AG09309 (cell line): ENCODE results near the gene FAM90A1.
A peak's percentile ranks its signal among the peaks of the same experiment; 100 is the strongest.
"Not testable (repeated sequence)": the region's sequence is repeated elsewhere in the genome, so short reads cannot be mapped to it uniquely, and the experiment has no call there.

Experiments
- DNase-seq: peaks from one replicate; pipeline ENCODE4 v3.0.0-alpha.2; 2010; ENCODE audit warnings: low read depth
- H3K4me3 ChIP-seq: 2 replicates; pipeline ENCODE4 v1.5.1; 2011; ENCODE audit warnings: mild to moderate bottlenecking, low read depth, low read length, moderate library complexity; ENCODE audit not compliant: control insufficient read depth
- TF ChIP-seq, protein P1 (sequence below): IDR thresholded peaks from 2 replicates; pipeline ENCODE4 v1.5.1; 2011; ENCODE audit warnings: mild to moderate bottlenecking, low read depth, low read length, inconsistent platforms; ENCODE audit not compliant: insufficient read depth, control insufficient read depth; ENCODE audit errors: missing control alignments

The FAM90A1 gene

DNA sequence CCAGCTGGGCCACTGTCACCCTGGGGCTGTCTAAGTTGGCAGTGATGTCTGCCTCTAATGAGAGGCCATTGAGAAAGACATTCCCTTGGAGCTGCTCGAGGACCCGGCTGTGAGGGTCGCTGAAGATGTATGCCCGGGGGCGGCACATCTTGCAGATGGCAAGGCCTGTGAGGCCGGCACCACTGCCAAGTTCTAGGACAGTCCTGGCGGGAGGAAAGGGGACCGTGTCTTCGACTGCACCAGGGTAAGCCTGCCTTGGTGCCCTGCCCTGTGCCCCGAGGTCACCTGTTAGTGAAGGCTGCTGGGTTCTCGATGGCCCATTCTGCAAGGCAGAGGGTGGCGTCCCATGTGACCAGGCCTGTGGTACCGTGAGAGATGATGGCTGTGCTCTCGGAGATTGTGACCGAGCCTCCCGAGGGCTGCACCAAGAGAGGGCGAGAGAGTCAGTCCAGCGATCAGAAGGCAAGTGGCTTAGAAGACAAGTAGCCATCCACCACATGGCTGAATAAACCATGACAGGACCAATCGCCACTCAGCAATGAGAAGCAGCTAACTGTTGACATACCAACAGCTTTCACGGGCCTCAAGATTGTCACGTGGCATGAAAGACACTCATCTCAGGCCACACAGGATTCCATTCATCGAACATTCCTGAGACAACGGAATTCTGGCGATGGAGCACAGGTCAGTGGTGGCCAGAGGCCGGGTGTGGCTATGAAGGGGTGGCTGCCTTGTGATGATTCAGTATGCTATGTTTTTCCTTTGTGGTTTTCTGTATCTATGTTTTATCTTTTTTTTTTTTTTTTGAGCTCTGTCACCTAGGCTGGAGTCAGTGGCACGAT, 8.1 kb upstream of the FAM90A1 start:
- peak; percentile 44 for DNase-seq
- not testable (repeated sequence) for H3K4me3 ChIP-seq

DNA sequence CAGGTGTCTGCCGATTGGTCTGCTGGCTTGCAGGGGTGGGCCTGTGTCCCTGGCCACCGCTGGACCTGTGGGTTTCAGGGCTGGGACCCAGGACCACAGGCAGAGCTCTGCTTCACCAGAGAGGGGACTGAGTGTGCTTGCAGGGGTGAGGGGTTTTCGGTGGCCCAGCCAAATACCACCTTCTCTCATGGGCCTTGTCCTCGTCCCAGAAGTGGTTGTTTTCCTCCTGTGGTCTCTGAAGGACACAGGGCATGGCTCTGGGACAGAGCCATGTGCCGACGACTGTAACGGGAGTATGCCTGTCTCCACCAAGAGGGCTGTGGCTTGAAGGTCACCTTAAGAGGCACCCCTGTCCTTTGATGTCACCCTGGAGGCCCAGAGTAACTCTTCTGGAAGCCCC, 7.3 kb upstream of the FAM90A1 start:
- H3K4me3 ChIP-seq, DNase-seq: not testable (repeated sequence)

DNA sequence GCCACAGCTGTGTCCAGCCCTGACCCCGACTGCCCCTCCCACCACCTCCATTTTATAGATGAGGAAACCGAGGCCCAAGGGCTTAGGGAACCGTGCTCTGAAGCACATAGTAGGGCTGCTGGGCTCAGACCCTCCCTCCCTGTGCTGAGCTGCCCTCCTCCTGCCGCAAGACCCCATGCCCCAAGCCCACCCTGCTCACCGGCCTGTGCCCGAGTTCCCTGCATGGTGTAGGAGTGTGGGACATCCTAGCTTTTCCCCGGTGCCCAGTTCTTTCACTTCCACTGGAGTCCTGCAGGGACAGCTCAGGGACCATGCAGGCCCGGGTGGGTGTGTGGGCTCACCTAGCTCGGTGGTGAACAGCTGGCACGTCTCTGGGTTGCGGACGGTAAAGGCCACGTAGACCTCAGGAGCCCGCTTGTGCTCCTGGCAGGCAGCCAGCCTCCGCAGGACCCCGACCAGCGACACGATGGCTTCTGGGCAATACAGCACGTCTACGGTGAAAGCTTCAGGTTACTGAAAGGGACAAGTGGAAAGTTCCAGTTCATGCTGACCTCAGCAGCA, 6.6 kb upstream of the FAM90A1 start:
- DNase-seq, H3K4me3 ChIP-seq: not testable (repeated sequence)

DNA sequence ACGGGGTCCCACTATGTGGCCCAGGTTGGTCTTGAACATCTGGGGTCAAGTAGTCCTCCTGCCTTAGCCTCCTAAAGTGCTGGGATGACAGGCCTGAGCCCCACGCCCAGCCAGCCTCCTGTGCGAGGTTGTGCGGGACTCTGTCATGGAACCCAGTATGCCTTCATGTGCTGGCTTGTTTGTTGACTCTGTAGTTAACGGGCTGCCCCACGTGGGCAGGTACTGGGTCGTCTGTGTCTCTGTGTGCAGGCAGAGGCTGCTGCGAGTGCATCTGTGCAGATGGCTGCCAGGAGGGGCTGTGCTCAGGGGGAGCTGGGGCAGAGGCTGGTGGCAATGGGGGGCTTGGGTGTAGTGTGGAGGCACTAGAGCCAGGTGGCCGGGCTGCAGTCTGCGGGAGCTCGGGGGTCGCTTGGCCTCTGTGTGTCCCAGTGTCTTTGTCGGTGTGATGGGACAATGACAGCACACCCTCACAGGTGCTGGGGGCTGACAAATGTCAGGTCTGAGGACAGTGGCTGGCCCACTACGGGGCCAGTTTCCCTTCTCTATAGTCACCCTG, 6.0 kb upstream of the FAM90A1 start:
- DNase-seq, H3K4me3 ChIP-seq: not testable (repeated sequence)

DNA sequence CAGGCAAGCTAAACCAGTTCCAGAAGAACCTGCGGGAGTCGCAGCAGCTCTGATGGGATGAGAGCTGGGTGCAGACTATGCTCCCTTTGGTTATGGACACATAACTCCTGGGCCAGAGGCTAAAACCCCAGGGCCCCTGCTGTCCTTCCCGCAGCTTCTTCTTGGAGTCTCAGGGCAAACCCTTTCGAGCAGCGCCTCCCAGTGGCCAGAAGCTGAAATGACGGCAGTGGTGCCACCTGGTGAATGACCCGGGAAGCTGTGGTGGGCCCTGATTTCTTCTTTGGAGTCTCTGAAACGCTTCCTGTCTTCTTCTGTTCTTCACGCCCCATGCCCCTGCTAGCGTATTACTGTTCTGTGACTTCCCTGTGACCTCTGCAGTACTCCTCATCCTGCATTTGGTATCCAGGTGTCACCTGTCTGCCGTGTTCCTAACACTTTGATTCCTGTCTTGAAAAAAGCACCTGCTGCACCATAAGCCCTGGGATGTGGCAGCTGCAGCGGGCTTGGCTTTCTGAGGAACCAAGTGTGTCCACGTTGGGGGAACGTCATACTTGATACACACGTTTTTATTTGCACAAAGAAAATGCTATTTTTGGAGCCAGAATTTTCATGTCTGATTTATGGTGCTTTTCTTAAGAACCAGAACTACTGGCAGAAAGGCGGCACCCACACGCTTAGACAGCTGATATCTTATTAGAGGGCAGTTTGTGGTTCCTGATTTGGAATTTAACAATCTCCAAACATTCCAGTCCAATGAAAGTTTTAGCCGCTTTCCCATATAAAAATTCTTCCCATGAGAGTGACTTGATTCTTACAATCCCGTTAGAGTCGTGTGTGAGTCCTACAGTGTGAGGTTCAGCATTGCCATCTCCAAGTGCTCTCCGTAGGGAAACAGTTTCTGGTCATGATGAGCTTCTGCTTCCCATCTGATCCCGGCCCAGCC, 4.5 kb upstream of the FAM90A1 start:
- not testable (repeated sequence) for H3K4me3 ChIP-seq
- peak; percentile 98 for DNase-seq
- TF ChIP-seq, protein P1, sequence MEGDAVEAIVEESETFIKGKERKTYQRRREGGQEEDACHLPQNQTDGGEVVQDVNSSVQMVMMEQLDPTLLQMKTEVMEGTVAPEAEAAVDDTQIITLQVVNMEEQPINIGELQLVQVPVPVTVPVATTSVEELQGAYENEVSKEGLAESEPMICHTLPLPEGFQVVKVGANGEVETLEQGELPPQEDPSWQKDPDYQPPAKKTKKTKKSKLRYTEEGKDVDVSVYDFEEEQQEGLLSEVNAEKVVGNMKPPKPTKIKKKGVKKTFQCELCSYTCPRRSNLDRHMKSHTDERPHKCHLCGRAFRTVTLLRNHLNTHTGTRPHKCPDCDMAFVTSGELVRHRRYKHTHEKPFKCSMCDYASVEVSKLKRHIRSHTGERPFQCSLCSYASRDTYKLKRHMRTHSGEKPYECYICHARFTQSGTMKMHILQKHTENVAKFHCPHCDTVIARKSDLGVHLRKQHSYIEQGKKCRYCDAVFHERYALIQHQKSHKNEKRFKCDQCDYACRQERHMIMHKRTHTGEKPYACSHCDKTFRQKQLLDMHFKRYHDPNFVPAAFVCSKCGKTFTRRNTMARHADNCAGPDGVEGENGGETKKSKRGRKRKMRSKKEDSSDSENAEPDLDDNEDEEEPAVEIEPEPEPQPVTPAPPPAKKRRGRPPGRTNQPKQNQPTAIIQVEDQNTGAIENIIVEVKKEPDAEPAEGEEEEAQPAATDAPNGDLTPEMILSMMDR = peak; percentile 48

DNA sequence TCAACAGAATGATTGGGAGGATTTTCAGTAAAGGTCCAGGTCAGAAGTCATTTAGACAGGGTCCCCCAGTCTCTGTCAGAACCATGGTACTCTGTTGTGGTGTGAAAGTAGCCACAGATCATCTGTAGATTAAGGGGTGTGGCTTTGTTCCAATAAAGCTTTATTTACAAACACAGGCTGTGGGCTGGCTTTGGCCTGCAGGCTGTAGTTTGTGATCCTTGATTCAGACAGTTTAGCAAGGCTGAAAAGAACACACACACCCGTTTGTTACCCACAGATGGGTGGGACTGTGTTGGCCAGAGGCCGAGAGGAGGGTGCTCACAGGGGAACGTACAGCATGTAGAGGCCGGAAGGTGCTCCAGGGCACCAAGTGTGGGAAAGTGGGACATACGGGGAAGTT, 3.6 kb upstream of the FAM90A1 start:
- DNase-seq, H3K4me3 ChIP-seq: not testable (repeated sequence)

DNA sequence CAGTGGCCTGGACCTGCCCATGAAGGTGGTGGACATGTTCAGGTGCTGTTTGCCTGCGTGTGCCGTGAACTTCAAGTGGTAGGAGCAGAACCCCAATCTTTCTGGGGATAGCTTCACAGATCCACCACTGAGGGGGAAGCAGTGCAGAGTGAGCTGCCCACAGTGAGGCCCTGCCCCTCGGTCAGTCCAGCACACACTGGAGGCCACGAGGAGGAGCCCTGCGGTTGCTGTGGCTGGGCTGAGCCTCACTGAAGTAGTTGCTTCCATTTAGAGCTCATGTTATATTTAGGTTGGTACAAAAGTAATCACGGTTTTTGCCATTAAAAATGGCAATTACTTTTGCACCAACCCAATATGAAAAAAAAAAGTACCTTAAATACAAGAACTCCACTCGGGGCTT, 2.1 kb upstream of the FAM90A1 start:
- DNase-seq, H3K4me3 ChIP-seq: not testable (repeated sequence)

DNA sequence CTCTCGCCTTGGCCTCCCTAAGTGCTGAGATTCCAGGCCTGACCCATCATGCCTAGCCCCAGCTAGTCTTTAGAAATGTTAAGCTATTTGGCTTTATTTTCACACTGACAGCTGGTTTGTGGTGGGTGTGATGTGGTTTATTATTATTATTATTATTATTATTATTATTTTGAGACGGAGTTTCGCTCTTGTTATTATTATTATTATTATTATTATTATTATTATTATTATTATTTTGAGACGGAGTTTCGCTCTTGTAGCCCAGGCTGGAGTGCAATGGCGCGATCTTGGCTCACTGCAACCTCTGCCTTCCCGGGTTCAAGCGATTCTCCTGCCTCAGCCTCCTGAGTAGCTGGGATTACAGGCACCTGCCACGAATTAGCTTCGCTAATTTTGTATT, 1.2 kb upstream of the FAM90A1 start:
- DNase-seq, H3K4me3 ChIP-seq: not testable (repeated sequence)

DNA sequence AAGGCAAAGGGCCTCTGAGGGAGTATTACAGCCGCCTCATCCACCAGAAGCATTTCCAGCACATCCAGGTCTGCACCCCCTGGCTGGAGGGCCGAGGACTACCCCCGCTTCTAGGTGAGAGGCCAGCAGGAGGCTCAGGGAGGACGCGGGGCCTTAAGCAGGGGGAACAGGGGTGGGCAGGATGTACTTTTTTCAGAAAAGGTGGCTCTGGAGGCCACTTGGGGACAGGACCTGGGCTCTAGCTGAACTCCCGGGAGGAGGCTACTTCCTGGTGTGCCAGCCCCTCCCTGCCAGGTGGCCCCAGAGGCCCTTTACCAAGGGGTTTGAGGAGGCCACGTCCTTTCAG, 287 bp upstream of the FAM90A1 start:
- H3K4me3 ChIP-seq, DNase-seq: not testable (repeated sequence)

DNA sequence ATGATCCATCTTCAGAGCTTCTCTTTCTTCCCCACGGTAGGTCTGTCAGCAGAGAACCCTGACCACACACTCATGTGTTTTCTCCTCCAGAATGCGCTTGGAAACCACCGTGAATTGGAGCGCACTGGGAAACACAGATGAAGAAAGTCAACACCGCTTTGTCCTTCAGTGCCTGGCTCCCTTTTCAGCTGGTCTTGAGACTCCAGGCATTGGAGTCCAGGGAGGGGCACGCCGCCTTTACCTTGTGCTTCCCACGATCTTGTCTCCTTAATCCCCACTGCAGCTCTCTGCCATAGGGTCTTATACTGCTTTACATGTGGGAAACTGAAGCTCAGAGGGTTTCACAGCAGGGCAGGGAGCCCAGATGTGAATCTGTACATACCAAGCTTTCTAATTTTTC, 1.1 kb downstream of the FAM90A1 start:
- DNase-seq = no peak
- H3K4me3 ChIP-seq = no peak overlapping the region
- TF ChIP-seq, protein P1 = no peak

DNA sequence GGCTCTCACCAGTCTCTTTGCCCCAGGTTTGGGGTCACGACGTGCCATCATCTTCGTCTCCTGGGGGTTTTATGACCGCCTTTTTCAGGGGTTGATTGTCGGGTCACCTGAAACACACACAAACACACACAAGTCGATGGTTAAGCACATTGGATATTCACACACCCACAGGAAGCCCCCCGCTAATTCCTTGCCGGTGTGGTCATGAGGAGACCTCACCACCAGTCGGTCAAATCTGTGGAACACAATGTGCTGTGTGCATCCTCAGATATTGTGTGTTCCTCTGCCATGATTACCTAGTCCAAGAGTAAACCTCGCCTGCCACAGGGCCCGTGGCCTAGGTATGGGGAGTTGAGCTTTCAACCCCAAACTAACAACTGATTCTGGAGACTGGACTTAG, 2.6 kb downstream of the FAM90A1 start:
- not testable (repeated sequence) for H3K4me3 ChIP-seq, DNase-seq

DNA sequence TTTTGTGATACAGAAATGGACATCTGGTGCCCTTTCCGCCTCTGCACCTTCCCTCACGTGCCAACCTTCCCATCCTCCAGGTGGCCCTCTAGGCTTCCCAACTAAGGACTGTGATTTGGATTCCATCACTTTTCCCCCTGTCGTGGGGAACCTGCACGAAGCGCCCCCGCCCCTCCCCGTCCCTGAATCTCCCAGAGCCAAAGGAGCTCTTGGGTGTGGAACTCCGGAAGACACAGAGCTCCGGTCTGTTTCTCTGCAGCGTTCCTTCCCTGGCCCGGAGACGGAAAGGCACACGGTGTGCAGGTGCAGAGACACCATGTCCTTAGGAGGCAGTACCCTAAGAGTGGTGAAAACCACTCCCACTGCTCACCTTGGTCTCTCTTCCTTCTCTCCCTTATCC, 3.8 kb downstream of the FAM90A1 start:
- not testable (repeated sequence) for H3K4me3 ChIP-seq, DNase-seq

DNA sequence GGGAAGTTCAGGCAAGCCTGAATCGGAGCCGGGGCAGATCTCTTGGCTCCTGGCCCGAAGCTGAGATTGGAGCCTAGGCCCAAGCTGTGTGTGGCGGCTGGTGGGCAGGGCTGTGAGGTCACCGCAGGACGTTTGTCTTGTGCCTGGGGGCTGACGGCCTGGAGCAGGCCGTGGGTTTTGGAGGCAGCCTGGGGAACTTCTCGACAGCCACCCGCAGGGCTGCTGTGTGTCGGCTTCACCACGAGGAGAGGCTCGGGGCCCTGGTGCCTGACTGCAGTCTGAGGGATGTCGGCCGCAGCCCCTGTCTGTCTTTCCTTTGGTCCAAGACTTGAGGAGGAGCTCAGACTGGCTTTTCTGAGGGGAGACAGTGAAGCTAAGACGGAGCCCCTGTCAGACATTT, 5.1 kb downstream of the FAM90A1 start:
- not testable (repeated sequence) for DNase-seq, H3K4me3 ChIP-seq

DNA sequence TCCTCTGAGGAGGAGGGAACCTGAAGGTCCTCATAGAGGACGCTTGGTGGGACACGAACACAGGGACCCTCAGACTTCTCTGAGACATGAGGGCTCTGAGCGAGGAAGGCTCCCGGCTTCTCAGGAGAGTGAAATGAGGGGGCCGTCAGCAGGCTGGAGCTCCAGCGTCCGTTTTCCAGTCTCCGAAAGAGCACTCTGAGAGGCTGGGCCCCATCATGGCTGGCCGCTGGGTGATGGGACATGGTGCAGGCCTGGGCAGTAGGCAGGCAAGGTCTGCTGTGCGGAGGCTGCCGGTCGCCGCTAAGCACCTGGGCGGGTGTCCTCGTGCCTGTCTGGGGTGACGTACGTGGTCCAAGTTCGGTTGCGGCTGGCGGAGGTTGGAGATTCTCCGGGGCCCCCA, 5.6 kb downstream of the FAM90A1 start:
- DNase-seq, H3K4me3 ChIP-seq: not testable (repeated sequence)

DNA sequence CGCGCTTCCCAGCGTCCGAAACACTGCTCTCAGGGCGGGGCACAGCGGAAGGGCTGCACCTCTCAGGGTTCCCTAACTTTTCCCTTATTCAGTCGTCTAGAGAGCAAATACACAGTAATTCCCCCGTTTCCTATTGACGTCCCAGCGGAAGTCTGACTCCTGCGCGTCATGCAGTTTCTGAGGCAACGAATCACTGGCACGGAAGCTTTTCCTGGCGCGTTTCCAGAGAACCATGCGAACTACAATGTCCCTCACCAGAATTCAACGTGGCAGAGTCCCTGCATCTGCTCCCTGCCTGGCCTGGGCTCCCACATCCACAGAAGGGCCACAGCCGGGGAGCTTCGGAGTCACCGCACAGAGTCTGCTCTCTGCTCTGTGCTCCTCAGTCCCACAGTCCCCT, 6.0 kb downstream of the FAM90A1 start:
- not testable (repeated sequence) for H3K4me3 ChIP-seq

More for the DNA sequence above, 6.0 kb downstream of the FAM90A1 start:
- DNase-seq = not testable (repeated sequence)
